ENCODE results near the gene DST.

The DST gene

GRCh38 chr6:56642366-56643261 lies at the start of gene DST:
Gene DST, minus strand, starts transcription at chr6:56642889.
- DNase-seq: no peak

GRCh38 chr6:56691814-56692213 lies 49.1 kb upstream of the DST start:
- DNase-seq: no peak

DNA sequence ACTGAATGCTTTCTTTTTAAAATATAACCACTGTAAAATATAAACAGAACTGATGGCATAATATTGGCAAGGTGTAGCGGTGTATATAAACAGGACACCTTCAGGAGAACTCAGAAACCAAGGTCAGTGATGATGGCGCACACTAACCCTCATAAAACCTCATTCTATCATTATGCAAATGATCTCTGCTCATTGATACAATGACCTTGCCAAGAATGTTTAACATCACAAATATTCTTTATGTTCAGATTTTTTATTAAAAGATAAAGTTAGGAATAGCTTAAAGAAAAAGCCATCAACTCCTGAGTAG lies 48.6 kb upstream of the DST start:
- DNase-seq: no peak

DNA sequence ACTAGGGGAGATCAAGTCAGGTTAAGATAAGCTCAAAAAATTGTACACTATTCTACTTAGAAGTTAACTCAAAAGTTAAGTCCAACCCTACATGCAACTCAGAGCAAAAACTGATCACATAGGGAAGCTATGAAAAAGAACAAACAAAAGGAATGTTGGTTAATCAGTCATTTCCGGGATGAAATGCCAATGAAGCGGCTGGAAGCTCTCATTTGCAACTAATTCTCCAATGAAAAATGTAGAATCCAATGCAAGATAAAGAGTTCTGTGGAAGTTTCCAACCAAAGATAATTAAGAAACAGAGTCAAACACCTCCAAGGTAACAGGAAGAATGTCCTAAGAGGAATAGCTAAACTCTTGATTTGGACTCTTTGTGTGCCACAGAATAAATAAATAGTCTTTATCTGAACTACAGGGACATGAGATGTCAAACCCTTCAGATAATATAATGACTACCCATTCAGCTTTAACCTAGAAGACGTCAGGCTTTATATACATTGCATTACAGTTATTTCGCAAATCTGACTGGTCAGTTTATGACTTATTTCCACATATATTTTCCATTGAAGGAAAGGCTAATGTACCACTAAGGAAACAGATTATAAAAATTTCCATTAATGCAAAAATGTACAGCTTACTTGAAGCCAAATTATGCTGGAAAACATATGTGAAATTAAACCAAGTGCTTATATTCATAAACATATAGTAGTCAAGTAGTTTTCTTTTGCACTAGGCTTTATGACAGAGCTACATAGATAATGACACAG lies 48.0 kb upstream of the DST start:
- DNase-seq: no peak

GRCh38 chr6:56689663-56690062 lies 47.0 kb upstream of the DST start:
- DNase-seq: no peak

- no peak for DNase-seq
Observed at GRCh38 chr6:56689114-56689513, 46.4 kb upstream of the DST start.

- no peak for DNase-seq
Observed at GRCh38 chr6:56688521-56688920, 45.8 kb upstream of the DST start.

- no peak for DNase-seq
Observed at GRCh38 chr6:56687551-56687950, 44.9 kb upstream of the DST start.

DNA sequence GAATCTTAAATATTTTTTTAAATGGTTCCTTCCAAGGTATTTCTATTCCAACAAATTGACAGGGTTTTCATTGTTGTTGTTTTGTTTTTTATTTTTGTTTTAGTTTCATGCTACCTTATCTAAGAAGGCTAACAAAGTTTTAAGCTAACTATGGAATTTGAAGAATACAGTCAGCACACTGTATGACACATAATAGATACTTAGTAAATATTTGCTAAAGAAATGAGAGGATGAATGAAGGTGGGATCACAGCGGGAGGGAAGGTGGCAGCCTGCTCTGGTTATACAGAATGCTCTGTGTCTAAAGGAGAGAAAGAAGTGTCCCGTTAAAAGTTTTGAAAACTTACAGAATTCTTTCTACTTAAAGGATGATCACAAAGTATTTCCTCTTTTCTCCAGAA lies 43.7 kb upstream of the DST start:
- no peak for DNase-seq

DNA sequence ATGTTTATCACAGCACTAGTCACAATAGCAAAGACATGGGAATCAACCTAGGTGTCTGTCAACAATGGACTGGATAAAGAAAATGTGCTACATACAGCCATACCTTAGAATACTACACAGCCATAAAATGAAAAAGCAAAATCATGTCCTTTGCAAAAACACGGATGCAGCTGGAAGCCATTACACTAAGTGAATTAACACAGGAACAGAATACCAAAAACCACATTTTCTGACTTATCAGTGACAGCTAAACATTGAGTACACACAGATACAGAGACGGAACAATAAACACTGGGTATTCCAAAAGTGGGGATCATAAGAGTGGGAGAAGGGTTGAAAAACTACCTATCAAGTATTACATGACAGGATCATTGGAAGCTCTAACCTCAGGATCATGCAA lies 43.3 kb upstream of the DST start:
- DNase-seq: no peak

DNA sequence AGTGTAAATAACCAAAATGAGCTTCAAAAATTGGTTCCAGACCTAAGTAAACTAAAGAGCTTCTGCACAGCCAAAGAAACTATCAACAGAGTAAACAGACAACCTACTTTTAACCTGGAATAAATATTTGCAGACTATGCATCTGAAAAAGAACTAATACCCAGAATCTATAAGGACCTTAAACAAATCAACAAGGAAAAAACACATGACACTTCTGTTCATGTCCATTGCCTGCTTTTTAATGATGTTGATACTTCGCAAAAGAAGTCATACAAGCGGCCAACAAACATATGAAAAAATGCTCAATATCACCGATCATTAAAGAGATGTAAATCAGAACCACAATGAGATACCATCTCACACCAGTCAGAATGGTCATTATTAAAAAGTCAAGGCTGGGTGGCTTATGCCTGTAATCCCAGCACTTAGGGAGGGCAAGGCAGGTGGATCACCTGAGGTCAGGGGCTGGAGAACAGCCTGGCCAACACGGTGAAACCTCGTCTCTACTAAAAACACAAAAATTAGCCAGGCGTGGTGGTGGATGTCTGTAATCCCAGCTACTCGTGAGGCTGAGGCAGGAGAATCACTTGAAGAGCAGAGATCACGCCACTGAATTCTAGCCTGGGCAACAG lies 42.5 kb upstream of the DST start:
- DNase-seq: no peak

- DNase-seq: no peak
Observed at GRCh38 chr6:56684342-56685101, 41.8 kb upstream of the DST start.

DNA sequence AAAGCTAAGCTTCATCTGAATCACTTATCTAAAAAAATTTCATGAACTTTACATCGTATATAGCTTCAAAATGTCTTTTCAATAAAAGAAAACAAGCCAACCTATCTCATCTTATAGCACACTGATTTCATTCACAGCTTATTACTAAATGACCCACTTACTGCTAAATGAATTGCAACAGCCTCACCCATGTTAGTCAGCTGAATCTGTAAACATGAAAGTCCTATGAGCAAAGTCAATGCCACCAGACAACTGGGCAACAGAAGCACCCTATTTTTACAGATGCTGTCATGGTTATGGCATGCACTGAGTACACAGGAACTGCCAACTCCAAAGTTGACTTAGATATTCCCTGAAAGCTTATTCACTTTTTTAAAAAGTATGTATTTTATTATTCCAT lies 41.2 kb upstream of the DST start:
- no peak for DNase-seq

DNA sequence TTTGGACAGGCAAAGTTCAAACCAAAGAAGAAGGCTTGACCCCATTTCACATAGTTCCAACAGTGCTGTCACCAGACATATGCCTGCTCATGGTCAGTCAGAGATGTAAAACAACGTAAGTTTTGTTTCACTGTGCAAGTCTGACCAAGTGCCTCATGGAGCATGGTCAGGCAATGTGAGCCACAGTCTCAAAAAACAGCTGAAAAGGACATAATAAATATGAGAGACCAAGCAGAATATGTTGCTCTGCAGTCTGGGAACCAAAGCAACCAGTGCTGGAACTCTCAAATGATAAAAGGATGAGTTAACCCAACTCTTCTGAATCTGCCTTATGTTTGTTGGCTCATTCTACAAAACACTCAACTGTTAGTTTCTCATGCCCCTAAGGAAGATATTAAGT lies 39.9 kb upstream of the DST start:
- DNase-seq: no peak

DNA sequence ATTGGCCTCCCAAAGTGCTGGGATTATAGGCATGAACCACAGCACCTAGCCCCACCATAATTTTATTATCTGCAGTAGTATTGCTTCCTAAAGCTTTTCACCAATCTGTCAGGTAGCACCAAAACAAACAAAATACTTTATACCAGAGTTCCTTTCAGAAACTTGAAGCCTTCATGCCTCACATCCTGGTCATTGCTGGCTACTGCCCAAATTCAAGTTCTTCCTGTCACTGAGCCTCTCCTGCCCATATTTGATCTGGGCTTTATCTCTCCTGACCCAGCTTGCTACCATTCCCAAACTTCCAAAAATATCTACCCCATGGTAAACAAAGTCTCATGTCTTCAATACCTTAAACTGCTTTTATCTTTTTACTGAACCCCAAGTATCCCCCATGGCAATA lies 34.9 kb upstream of the DST start:
- no peak for DNase-seq

DNA sequence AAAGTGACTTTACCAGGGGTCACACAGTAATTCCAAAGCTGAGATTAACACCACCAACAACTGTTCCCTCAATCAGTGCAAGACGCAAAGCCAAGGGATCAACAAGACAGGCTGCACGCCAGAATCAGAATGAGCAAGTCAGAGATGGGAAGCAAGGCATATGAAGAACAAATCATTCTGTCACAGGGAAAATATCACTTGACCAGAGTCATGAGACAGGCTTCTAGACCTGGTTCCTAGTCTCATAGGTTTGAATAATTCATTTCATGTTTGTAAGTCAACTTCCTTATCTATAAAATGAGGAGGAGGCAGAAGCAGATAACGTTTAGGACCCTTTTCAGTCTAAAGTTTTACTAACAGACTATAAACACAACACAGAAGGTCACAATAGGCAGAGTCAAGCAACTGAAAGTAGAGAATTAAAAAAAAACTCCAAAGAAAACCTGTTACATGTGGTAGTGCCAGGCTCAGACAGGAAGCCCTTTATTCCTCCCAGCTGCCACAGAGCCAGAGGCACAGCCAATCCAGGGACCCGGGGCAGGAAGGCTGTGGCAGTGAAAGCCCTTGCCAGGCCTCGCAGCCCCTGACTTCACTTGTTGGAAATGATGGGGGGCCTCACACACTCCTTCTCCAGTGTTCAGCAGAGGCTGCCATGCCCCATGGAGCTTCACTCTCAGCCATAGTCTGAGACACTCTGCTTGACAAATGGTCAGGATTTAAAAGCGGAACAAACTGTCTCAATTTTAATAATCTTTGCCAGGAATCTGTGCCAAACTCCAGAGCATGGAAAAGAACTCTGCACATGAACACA lies 29.2 kb upstream of the DST start:
- DNase-seq: no peak

DNA sequence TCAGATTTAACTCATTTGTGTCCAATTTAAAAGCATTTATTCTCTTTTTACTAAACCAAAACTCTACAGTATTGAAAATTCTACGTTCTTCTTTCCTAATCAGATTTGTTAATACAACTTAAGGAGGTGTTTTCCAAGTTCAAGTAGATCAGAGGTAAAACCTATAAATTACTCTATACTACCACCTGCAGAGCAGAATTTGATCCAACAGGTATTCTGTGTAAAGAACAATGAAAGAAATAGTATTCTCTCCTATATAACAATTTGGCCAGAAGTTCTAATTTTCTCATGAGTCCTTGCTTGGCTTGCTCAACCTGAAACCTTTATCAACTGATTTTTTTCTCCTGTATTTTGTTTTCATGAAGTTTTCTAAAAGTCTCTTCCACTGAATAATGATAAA lies 28.5 kb upstream of the DST start:
- DNase-seq: no peak

DNA sequence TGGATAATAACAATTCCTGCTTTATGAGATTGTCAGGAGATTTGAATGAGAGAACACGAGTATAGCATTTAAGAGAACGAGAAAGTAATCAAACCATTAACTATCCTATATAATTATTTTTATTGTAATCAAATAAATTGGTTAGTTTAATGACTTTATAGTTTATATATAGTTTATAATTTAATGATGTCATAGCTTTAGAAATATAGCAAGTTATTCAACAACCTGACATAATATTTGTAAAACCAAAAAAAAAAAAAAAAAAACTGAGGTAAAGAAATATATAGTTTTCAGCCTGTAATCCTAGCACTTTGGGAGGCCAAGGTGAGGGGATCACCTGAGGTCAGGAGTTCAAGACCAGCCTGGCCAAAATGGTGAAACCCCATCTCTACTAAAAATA lies 26.4 kb upstream of the DST start:
- no peak for DNase-seq

- no peak for DNase-seq
Observed at GRCh38 chr6:56668158-56668557, 25.5 kb upstream of the DST start.

DNA sequence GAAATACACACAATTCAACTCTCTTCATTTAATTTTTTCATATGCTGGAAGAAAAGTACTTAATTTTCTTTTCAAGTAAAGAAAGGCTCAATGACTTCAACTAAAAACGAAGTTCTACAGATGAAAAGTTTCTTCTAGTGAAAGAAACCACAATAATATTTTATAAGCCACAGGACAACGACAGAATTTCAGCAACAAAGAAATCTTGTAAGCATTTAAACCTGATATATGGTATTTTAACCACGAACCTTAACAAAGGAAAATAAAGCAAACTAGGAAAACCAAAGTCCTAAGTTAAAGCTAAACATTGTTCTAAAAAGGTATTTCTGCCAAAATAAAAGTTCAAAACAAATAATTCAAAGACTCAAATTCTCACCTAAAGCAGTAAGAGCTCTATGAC lies 24.6 kb upstream of the DST start:
- no peak for DNase-seq

- DNase-seq: no peak
Observed at GRCh38 chr6:56664029-56664428, 21.3 kb upstream of the DST start.

DNA sequence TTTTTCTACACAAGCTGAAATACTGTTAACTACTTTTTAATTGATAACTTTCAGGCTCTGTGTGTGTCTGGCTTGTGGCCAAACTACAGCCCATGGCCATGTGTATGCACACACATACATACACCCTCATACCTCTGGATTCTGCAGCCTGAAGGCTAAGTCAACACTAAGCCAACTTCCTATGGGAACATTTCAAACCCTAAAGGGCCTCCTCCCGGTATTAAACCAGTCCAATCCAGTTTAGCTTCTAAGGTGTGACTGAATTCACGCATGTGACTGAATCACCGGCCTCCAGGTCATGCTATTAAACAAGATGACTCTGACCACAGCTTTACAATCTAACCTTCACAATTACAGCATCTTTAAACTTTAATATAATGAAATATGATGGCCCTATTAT lies 20.7 kb upstream of the DST start:
- DNase-seq: no peak
